AG09319 (cell line): ENCODE measurements around the gene KLHL29.

Experiments used
- DNase-seq: peaks from one replicate; pipeline ENCODE4 v3.0.0-alpha.2; 2010; ENCODE audit warnings: low read depth; ENCODE audit errors: extremely low read depth
- CTCF ChIP-seq: IDR thresholded peaks from 2 replicates; pipeline ENCODE4 v1.5.1; 2011; ENCODE audit warnings: low read depth, mild to moderate bottlenecking, inconsistent platforms, low read length, moderate library complexity

Gene KLHL29

GRCh38 chr2:23606196-23606595 is 221.2 kb downstream of the KLHL29 start:
- DNase-seq = no peak
- TF ChIP-seq CTCF = no peak

GRCh38 chr2:23606968-23607367 is 222.0 kb downstream of the KLHL29 start:
- no peak for TF ChIP-seq CTCF
- no peak for DNase-seq

GRCh38 chr2:23607925-23608324 is 222.9 kb downstream of the KLHL29 start:
- no peak for DNase-seq
- no peak for TF ChIP-seq CTCF

GRCh38 chr2:23609254-23609653 is 224.3 kb downstream of the KLHL29 start:
- no peak for TF ChIP-seq CTCF
- no peak for DNase-seq

- no peak for TF ChIP-seq CTCF
- no peak for DNase-seq
These were observed 226.9 kb downstream of the KLHL29 start for GRCh38 chr2:23611839-23612238.

GRCh38 chr2:23614701-23615100 is 229.7 kb downstream of the KLHL29 start:
- TF ChIP-seq CTCF = no peak
- DNase-seq = no peak

GRCh38 chr2:23615216-23616020 is 230.4 kb downstream of the KLHL29 start:
- no peak for DNase-seq
- TF ChIP-seq CTCF = no peak
